ENCODE results near the gene DUSP19.

DNA sequence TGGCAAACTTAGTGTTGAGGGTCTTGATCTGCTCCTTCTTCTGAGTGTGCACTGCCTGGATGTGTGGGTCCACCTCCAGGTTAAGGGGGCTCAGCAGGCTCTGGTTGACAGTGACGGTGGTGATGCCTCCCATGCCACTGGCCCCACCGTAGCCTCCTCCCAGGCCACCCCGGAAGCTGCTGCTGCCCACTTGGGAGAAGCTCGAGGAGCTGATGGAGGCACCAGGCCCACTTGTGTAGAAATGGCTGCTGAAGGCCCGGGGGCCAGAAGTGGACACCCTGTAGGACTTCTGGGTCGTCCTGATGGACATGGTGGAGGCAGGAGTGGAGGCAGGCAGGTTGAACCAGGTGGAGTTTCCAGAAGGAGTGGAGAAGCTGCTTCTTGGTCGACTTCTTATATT lies 6.4 kb upstream of the DUSP19 start:
- TF ChIP-seq BHLHE40 (IDR thresholded peaks at IDR 0.05; ENCODE audit: borderline replicate concordance) (no peak), FOXA1 (IDR thresholded peaks at IDR 0.05) (no peak), SP1 (IDR thresholded peaks at IDR 0.05) (no peak), ELF4 (IDR thresholded peaks at IDR 0.05) (no peak), FOXM1 (IDR thresholded peaks at IDR 0.05; ENCODE audit: borderline replicate concordance) (no peak), HDGF (IDR thresholded peaks at IDR 0.05; ENCODE audit: borderline replicate concordance) (no peak), NFRKB (IDR thresholded peaks at IDR 0.05) (no peak), SUZ12 (IDR thresholded peaks at IDR 0.05) (no peak), TARDBP (IDR thresholded peaks at IDR 0.05) (no peak), ZNF384 (IDR thresholded peaks at IDR 0.05) (no peak)

Data from HEK293T (cell line).